Measurements from ENCODE around the gene SPG7.

SPG7 gene

DNA sequence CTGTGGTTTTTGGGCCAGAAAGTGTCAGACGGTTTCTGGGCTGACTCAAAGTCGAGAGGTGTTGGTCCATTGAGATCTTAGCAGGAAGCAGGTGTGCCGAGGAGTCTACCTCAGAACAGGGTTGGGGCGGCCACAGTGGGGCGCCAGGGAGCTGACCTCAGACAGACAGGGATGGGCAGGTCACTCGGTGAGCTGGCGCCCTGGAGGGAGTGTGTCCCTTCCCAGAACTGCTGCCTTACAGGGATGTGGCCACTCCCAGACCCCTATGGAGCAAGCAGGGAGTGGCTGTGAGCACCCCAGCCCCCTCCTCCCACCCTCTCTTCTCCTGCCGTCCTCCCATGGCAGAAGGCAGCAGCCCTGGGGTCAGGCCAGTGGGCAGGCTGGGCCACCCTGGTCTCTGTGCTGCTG is 91.3 kb downstream of the SPG7 start:
- no peak overlapping the region for H3K4me3 ChIP-seq (ENCODE audit: low read depth, low read length)
- TF ChIP-seq, protein P1, sequence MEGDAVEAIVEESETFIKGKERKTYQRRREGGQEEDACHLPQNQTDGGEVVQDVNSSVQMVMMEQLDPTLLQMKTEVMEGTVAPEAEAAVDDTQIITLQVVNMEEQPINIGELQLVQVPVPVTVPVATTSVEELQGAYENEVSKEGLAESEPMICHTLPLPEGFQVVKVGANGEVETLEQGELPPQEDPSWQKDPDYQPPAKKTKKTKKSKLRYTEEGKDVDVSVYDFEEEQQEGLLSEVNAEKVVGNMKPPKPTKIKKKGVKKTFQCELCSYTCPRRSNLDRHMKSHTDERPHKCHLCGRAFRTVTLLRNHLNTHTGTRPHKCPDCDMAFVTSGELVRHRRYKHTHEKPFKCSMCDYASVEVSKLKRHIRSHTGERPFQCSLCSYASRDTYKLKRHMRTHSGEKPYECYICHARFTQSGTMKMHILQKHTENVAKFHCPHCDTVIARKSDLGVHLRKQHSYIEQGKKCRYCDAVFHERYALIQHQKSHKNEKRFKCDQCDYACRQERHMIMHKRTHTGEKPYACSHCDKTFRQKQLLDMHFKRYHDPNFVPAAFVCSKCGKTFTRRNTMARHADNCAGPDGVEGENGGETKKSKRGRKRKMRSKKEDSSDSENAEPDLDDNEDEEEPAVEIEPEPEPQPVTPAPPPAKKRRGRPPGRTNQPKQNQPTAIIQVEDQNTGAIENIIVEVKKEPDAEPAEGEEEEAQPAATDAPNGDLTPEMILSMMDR (IDR thresholded peaks at IDR 0.05; ENCODE audit: borderline replicate concordance, insufficient read depth, low read depth, low read length), result peak; percentile 50

DNA sequence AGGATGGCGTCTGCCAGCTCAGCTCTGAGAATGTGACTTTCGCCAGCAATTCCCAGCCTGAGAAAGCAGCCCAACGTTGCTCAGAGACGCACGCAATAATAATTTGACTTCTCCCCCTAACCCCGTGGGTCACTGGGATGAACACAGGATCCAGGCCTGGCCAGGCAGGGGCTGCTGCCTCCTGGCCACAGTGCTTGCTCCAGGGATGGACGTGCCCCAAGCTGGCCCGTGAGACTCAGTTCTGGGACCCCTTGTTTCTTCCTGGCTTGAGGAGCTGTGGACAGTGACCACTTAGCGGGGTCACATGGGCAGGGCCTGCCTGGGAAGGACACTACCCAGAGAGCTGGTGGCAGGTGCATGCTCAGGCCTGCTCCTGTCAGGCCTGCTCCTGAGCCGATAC is 91.7 kb downstream of the SPG7 start:
- TF ChIP-seq, protein P1 (IDR thresholded peaks at IDR 0.05; ENCODE audit: borderline replicate concordance, insufficient read depth, low read depth, low read length), result no peak
- H3K4me3 ChIP-seq (ENCODE audit: low read depth, low read length), result no peak overlapping the region

DNA sequence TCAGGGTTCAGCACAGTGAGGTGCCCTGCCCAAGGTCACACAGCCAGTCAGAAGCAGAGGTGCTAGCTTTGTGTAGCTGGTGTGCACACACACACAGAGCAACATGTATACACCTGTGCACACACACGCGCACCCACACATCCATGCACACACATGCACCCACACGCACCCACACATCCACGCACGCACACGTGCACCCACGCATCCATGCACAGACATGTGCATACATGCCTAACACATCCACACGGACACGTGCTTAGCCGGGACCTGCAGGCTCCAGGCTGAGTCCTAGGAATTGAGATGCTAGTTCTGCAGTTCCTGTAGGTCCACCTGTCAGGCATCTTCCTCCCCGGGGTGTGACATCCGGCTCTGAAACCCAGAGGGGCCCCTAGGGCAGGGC is 92.2 kb downstream of the SPG7 start:
- TF ChIP-seq, protein P1 (IDR thresholded peaks at IDR 0.05; ENCODE audit: borderline replicate concordance, insufficient read depth, low read depth, low read length), result no peak
- H3K4me3 ChIP-seq (ENCODE audit: low read depth, low read length), result no peak overlapping the region

DNA sequence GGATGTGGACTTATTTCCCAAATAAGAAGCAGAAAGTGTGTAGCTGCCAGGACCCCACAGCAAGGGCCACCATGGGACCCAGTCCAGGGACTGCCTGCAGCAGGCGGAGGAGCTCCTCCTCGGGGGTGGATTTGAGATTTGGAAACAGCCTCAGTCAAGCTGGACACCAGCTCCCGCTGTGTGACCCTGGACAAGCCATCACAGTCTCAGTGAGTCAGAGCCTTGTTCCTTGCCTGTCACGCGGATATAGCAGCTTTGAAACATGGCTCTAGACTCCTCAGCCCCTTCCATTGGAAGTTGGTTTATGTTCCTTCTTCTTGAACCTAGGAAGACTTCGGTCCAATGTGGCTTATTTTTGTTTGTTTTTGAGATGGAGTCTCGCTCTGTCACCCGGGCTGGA is 92.8 kb downstream of the SPG7 start:
- H3K4me3 ChIP-seq (ENCODE audit: low read depth, low read length), result no peak overlapping the region
- TF ChIP-seq, protein P1 (IDR thresholded peaks at IDR 0.05; ENCODE audit: borderline replicate concordance, insufficient read depth, low read depth, low read length), result no peak

DNA sequence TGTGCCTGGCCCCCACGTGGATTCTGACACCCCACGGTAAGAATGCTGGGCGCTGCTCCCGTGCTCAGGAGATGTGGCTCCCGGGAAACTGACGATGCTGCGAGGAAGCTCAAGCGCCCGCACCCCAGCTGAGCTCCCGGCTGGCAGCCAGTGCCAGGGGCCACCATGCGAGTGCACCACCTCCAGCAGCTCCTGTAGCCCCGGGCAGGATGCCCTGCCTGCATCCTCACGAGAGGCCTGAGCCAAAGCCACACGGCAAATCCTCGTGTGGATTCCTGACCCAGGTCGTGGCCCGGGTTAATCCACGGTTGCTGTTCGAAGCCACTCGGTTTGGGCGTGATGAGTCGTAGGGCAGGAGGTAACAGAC is 93.7 kb downstream of the SPG7 start:
- TF ChIP-seq, protein P1 (IDR thresholded peaks at IDR 0.05; ENCODE audit: borderline replicate concordance, insufficient read depth, low read depth, low read length), result no peak
- H3K4me3 ChIP-seq (ENCODE audit: low read depth, low read length), result no peak overlapping the region

DNA sequence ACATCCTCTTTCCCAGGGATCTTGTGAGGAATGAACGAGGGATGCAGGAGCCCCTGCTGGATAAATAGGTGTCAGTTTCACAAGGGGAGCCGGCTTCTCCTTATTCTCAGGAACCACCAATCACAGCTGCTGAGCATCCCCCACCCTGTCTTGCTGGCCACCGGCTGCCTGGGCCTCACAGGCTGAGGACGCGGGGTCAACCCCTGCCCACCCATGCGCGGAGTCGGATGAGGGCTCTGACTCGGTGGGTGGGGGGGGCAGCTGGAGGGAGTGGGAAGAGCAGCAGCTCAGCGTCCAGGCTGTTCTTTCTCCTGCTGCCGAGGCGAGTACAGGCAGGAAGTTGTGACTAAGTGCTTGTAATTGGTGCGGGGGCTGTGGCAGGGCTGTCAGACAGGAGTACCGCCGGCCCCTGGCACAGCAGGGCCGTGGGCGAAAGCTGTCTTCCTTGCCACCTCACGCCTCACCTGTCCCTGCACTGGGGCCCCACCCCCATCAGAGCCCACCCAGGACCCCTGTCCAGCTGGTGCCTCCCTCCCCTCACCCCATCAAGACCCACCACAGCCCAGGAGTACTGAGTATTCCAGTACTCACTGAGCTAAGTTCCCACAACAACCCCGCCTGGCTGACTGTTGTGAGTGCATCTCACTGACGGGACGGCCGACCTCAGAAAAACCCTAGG is 94.2 kb downstream of the SPG7 start:
- no peak overlapping the region for H3K4me3 ChIP-seq (ENCODE audit: low read depth, low read length)
- TF ChIP-seq, protein P1 (IDR thresholded peaks at IDR 0.05; ENCODE audit: borderline replicate concordance, insufficient read depth, low read depth, low read length), result no peak

DNA sequence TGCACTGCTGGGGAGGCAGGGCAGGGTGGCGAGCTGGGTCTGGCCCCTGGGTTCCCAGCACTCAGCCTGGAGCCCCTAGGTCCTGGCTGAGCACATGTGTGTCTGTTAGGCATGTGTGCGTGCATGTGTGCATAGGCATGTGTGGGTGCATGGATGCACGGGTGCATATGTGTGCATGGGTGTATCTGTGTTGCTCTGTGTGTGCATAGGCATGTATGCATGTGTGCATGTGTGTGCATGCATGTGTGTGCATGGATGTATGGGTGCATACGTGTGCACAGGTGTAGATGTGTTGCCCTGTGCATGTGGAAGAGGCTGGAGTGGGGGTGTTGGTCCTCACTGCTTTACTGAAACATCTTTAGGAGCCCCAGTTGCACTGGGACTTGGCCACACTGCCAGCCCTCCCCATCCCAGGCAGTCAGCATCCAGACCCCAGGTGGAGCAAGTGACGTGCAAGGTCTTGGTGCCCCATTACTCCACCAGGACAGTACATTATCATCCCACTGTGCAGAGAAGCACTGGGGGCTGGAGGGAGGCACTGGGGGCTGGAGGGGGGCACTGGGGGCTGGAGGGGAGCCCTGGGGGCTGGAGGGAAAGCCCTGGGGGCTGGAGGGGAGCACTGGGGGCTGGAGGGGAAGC is 94.9 kb downstream of the SPG7 start:
- no peak overlapping the region for H3K4me3 ChIP-seq (ENCODE audit: low read depth, low read length)
- TF ChIP-seq, protein P1 (IDR thresholded peaks at IDR 0.05; ENCODE audit: borderline replicate concordance, insufficient read depth, low read depth, low read length), result no peak
